GM10248 (cell line): ENCODE data around the gene POU4F2.

Experiments used
- CTCF ChIA-PET: fragments of 300-600 bp; sonication (Branson Sonifier 250); formaldehyde crosslinking; extraction: SDS; loops from one replicate; lab custom pipeline; 2021; ENCODE audit warnings: antibody characterized with exemption; lab: Yijun Ruan, JAX
- POLR2A ChIA-PET: fragments of 350-650 bp; sonication (Branson Sonifier 250); formaldehyde crosslinking; extraction: SDS; loops from one replicate; lab custom pipeline; 2020; ENCODE audit warnings: antibody characterized with exemption; lab: Yijun Ruan, JAX
- DNase-seq: peaks from one replicate; pipeline ENCODE4 v3.0.0; 2012; ENCODE audit errors: extremely low spot score
- TF ChIP-seq, protein P1 (sequence below): IDR thresholded peaks from 2 replicates; pipeline ENCODE4 v1.5.1; 2012; ENCODE audit warnings: mild to moderate bottlenecking, low read depth; ENCODE audit errors: extremely low read depth, missing control alignments, control extremely low read depth

The POU4F2 gene

GRCh38 chr4:146643812-146644401, 5.2 kb downstream of the POU4F2 start:
- ChIA-PET CTCF (no interaction called here), POLR2A (no interaction called here)
- TF ChIP-seq, protein P1, sequence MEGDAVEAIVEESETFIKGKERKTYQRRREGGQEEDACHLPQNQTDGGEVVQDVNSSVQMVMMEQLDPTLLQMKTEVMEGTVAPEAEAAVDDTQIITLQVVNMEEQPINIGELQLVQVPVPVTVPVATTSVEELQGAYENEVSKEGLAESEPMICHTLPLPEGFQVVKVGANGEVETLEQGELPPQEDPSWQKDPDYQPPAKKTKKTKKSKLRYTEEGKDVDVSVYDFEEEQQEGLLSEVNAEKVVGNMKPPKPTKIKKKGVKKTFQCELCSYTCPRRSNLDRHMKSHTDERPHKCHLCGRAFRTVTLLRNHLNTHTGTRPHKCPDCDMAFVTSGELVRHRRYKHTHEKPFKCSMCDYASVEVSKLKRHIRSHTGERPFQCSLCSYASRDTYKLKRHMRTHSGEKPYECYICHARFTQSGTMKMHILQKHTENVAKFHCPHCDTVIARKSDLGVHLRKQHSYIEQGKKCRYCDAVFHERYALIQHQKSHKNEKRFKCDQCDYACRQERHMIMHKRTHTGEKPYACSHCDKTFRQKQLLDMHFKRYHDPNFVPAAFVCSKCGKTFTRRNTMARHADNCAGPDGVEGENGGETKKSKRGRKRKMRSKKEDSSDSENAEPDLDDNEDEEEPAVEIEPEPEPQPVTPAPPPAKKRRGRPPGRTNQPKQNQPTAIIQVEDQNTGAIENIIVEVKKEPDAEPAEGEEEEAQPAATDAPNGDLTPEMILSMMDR: no peak
- DNase-seq: peak; percentile 39

DNA sequence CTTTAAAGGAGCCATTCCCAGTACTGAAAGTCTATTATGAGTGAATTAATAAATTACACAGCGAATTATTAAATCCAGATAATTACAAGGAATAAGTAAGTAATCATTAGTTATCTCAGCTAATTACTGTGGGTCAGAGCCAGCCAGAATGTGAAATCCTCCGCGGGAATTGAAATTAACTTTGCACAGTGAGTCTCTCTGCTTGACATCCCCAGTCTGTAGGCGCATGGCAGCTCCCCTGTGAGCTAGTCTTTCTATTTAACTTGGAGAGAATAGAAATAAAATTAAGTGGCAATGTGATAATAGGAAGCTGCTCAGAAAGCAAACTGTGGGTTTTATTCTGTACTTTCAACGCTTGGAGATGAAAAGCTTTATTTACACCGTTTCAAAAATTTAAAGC, 7.2 kb downstream of the POU4F2 start:
- TF ChIP-seq, protein P1: no peak
- ChIA-PET POLR2A (no interaction called here), CTCF (no interaction called here)
- DNase-seq: no peak

GRCh38 chr4:146646593-146647325, 8.1 kb downstream of the POU4F2 start:
- ChIA-PET POLR2A (no interaction called here), CTCF (no interaction called here)
- TF ChIP-seq, protein P1: no peak
- no peak for DNase-seq

- DNase-seq: no peak
- ChIA-PET POLR2A (no interaction called here), CTCF (interaction anchor here (1.2 kb wide), 1 partner anchor 11 kb away, joined by 3 read pairs; no protein-coding TSS in a partner anchor)
- TF ChIP-seq, protein P1: no peak
Measured at GRCh38 chr4:146647615-146648460, 9.1 kb downstream of the POU4F2 start.

GRCh38 chr4:146648461-146648783, 9.7 kb downstream of the POU4F2 start:
- CTCF ChIA-PET: interaction anchor here (1.2 kb wide), 1 partner anchor 10 kb away, joined by 3 read pairs; no protein-coding TSS in a partner anchor
- DNase-seq: no peak
- TF ChIP-seq, protein P1: no peak
- POLR2A ChIA-PET: no interaction called here

DNA sequence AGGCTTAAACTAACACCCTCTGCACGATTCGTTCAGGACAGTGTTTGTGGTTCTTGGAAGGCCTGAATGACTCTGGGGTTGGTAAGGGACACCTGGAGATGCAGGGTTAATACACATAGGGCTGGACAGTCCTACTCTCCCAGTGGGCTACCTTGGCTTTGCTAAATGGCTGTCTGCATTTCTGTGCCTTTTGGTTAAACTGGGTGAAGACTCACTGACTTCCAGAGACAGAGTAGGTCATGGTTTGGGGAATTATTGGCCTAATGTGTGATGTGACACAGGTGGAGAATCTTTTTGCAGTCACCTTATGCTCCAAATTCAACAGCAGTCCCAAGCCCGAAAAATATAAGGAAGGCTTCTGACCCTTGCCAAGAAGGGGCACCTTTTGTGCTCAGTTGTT, 10.5 kb downstream of the POU4F2 start:
- ChIA-PET POLR2A (no interaction called here), CTCF (interaction anchor here (1.2 kb wide), 1 partner anchor 9 kb away, joined by 3 read pairs; no protein-coding TSS in a partner anchor)
- TF ChIP-seq, protein P1: no peak
- no peak for DNase-seq
